Large intestine (tissue), 12 donors: Measurements from ENCODE around the gene EDA. TPM values are rescaled to one million over a fixed set of nuclear protein-coding genes. Genes with fewer than 3 reads are reported as not detected.

Experiments used
- DNase-seq, 2 donors: peaks; one replicate each; pipeline versions ENCODE4 v3.0.0 to v3.0.0-alpha.2; 2013
- H3K27ac ChIP-seq: one replicate; pipeline ENCODE4 v1.5.1; 2013; ENCODE audit warnings: low read length
- H3K27me3 ChIP-seq: 2 replicates; pipeline ENCODE4 v1.6.1; 2013; ENCODE audit warnings: low read length; ENCODE audit not compliant: control insufficient read depth, insufficient read depth
- H3K36me3 ChIP-seq: 2 replicates; pipeline ENCODE4 v1.6.1; 2013; ENCODE audit warnings: low read length; ENCODE audit not compliant: control insufficient read depth, insufficient read depth
- H3K4me1 ChIP-seq: one replicate; pipeline ENCODE4 v1.6.1; 2013; ENCODE audit warnings: low read length; ENCODE audit not compliant: control insufficient read depth, insufficient read depth
- H3K4me3 ChIP-seq: one replicate; pipeline ENCODE4 v1.5.1; 2013; ENCODE audit warnings: low read length
- H3K9me3 ChIP-seq: one replicate; pipeline ENCODE4 v1.6.1; 2013; ENCODE audit warnings: mild to moderate bottlenecking, low read depth, low read length, moderate library complexity; ENCODE audit not compliant: control insufficient read depth
- WGBS: methylation state at CpG from one replicate; pipeline ENCODE4 v1.1.5; 2013; ENCODE audit warnings: low lambda C conversion rate; ENCODE audit not compliant: insufficient coverage; 5-methylcytosine and 5-hydroxymethylcytosine counted together
- long read RNA-seq, 11 donors: transcript quantifications; one replicate each; lab custom pipeline, GENCODE V29; 2026
- polyA plus RNA-seq: library from polyadenylated mRNA; unstranded; fragments of 120-200 nt; gene quantifications from one replicate; pipeline ENCODE4 v1.2.1, GENCODE V29; 2013

EDA gene
- polyA plus RNA-seq = 25.1 TPM
- long read RNA-seq, donor 1, full-length matches to known transcripts = 3 of 3 reads
- long read RNA-seq, donor 1, partial matches to known transcripts = 0 of 3 reads
- long read RNA-seq, donor 1, other reads (novel, unspliced or antisense) = 0 of 3 reads
- long read RNA-seq, donor 2, full-length matches to known transcripts = 15 of 15 reads
- long read RNA-seq, donor 2, partial matches to known transcripts = 0 of 15 reads
- long read RNA-seq, donor 2, other reads (novel, unspliced or antisense) = 0 of 15 reads
- long read RNA-seq, donor 3, full-length matches to known transcripts = 8 of 18 reads
- long read RNA-seq, donor 3, partial matches to known transcripts = 10 of 18 reads
- long read RNA-seq, donor 3, other reads (novel, unspliced or antisense) = 0 of 18 reads
- long read RNA-seq, donor 4, full-length matches to known transcripts = 2 of 2 reads
- long read RNA-seq, donor 4, partial matches to known transcripts = 0 of 2 reads
- long read RNA-seq, donor 4, other reads (novel, unspliced or antisense) = 0 of 2 reads
- long read RNA-seq, donor 5, full-length matches to known transcripts = 3 of 3 reads
- long read RNA-seq, donor 5, partial matches to known transcripts = 0 of 3 reads
- long read RNA-seq, donor 5, other reads (novel, unspliced or antisense) = 0 of 3 reads
- long read RNA-seq, donor 6, full-length matches to known transcripts = 3 of 3 reads
- long read RNA-seq, donor 6, partial matches to known transcripts = 0 of 3 reads
- long read RNA-seq, donor 6, other reads (novel, unspliced or antisense) = 0 of 3 reads
- long read RNA-seq, donor 7, full-length matches to known transcripts = 9 of 9 reads
- long read RNA-seq, donor 7, partial matches to known transcripts = 0 of 9 reads
- long read RNA-seq, donor 7, other reads (novel, unspliced or antisense) = 0 of 9 reads
- long read RNA-seq, donor 8, full-length matches to known transcripts = 6 of 6 reads
- long read RNA-seq, donor 8, partial matches to known transcripts = 0 of 6 reads
- long read RNA-seq, donor 8, other reads (novel, unspliced or antisense) = 0 of 6 reads
- long read RNA-seq, donor 9, full-length matches to known transcripts = 10 of 15 reads
- long read RNA-seq, donor 9, partial matches to known transcripts = 5 of 15 reads
- long read RNA-seq, donor 9, other reads (novel, unspliced or antisense) = 0 of 15 reads
- long read RNA-seq, donor 10, partial matches to known transcripts = 0 of 3 reads
- long read RNA-seq, donor 10, other reads (novel, unspliced or antisense) = 0 of 3 reads
- long read RNA-seq, donor 11, partial matches to known transcripts = 5 of 5 reads
- long read RNA-seq, donor 11, other reads (novel, unspliced or antisense) = 0 of 5 reads

DNA sequence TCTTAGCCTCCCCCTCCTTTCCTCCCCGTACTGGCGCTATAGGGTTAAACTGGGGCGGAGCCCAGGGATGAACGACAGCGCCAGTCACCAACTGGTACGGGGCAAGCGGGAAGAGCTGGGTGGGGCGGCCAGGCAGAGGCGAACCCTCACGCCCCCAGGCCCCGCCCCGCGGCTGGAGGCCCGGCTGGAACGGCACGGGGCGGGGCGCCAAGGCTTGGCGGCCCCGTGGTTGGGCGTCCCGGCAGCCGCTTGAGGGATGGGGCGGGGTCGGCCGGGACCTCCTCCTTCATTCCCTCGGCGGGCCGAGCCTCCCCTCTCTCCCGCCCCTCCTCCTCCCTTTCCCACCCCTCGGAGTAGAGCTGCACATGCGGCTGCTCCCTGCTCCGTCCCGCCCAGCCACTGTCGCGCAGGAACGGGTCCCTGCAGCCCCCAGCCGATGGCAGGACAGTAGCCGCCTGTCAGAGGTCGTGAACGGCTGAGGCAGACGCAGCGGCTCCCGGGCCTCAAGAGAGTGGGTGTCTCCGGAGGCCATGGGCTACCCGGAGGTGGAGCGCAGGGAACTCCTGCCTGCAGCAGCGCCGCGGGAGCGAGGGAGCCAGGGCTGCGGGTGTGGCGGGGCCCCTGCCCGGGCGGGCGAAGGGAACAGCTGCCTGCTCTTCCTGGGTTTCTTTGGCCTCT, at the start of gene EDA:
EDA (plus strand) TSS at position 335 of the 678 bp plus-strand sequence.
- H3K36me3 ChIP-seq = no peaks in the 10 kb centered on the region
- no peaks in the 10 kb centered on the region for H3K9me3 ChIP-seq
- peaks cover 20% of the 10 kb centered on the region for H3K4me1 ChIP-seq
- H3K4me3 ChIP-seq = peak within 1 kb of the TSS; percentile 55
- DNase-seq = peak; percentile 88 to 92
- no peaks in the 10 kb centered on the region for H3K27me3 ChIP-seq
- peak within 1 kb of the TSS; percentile 92 for H3K27ac ChIP-seq
- no CpG with 5 or more reads among the region's 56 CpGs for WGBS

DNA sequence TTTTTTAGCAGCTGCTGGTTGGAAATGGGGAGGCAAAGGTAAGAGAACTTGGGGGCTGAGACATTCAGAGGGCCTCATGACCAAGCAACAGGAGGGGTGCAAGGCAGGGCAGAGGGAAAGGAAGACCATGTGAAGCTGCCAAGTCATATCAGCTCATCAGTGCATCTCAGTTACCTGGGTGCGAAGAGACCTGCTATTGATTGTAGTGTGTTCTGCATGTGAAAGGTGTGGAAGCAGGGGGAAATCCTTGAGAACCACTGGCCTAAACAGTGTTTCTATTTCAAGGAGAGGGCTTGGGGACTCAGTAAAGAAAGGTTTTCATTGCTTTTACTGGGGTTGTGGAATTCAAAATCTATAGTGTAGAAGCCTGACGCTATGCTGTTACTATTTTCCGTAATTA, 47.1 kb upstream of the EDA start:
- no peak for DNase-seq
- Histone ChIP-seq H3K27ac (no peak overlapping the region), H3K27me3 (no peaks in the 10 kb centered on the region), H3K36me3 (no peaks in the 10 kb centered on the region), H3K9me3 (no peaks in the 10 kb centered on the region), H3K4me1 (peaks cover 9% of the 10 kb centered on the region), H3K4me3 (no peak overlapping the region)
- WGBS = no CpG with 5 or more reads among the region's 3 CpGs

DNA sequence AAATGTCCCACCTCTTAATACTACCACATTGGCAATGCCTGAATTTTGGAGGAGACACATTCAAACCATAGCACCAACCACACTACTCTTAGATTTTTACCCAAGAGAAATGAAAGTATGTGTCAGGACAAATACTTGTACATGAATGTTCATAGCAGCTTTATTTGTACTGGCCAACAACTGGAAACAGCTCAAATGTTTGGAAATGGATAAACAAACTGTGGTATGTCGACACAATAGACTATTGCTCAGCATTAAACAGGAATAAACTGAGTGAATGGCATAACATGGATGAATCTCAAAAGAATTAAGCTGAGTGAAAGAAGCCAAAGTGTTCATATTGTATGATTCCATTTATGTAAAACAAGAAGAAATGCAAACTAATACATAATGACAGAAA, 18.5 kb upstream of the EDA start:
- no peaks in the 10 kb centered on the region for H3K4me1 ChIP-seq
- H3K27me3 ChIP-seq = no peaks in the 10 kb centered on the region
- DNase-seq = no peak
- no peaks in the 10 kb centered on the region for H3K9me3 ChIP-seq
- no peak overlapping the region for H3K4me3 ChIP-seq
- H3K36me3 ChIP-seq = no peaks in the 10 kb centered on the region
- WGBS = no CpG with 5 or more reads among the region's 1 CpG
- H3K27ac ChIP-seq = no peak overlapping the region

DNA sequence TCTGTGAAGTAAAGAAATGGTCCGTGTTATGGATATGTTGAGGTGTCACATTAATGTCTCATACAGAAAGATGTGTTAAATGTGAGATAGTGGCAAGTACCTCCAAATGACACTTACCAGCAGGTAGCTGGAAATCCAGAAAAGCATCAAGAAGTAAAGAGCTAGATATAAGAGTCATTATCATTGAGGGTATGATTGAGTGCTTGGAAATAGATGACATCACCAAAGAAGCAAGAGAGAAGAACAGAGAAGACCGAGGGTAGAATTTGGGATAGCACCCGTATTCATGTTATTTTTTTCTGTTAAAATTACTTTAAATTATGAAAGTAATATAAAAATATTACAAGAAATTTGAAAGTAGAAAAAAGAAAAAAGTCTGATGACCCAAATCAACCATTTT, 15.7 kb upstream of the EDA start:
- peaks cover 13% of the 10 kb centered on the region for H3K4me1 ChIP-seq
- no peak for DNase-seq
- H3K27me3 ChIP-seq = no peaks in the 10 kb centered on the region
- no peak overlapping the region for H3K27ac ChIP-seq
- WGBS = 93% methylated on average over 3 of the region's 3 CpGs
- H3K9me3 ChIP-seq = no peaks in the 10 kb centered on the region
- no peak overlapping the region for H3K4me3 ChIP-seq
- no peaks in the 10 kb centered on the region for H3K36me3 ChIP-seq

DNA sequence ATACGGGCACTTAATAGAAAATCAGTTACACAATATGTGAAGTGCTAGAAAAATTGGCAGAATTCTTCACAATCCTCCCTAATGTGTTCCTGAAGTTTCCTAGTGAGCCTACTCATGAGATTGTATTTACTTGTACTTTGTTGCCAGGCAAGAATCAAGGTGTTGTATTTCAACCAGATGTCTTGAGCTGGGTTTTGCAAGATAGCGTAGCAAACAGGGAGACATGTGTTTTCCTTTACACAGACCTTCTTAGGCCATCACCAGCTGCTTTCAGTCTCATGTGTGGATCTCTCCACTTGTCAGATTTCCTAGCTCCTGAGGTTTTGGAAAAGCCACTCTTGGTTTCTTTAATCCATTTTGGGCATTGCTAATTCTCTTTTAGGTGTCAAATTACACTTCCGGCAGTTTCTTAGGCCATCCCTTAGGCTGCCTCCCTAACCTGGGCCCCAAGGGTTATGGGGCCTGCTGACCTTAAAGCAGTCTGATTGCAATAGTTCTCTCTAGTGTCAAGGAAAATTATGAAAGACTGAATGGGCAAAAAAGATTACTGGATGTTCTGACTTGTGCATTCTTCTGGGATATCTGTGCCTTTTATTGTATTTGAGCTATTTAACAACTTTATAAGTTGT, 12.2 kb upstream of the EDA start:
- H3K27ac ChIP-seq = peak overlapping the region; percentile 87
- H3K27me3 ChIP-seq = no peaks in the 10 kb centered on the region
- no peaks in the 10 kb centered on the region for H3K36me3 ChIP-seq
- no CpG with 5 or more reads among the region's 3 CpGs for WGBS
- H3K4me3 ChIP-seq = no peak overlapping the region
- DNase-seq = peak; percentile 29 to 75
- H3K9me3 ChIP-seq = no peaks in the 10 kb centered on the region
- peaks cover 24% of the 10 kb centered on the region for H3K4me1 ChIP-seq

DNA sequence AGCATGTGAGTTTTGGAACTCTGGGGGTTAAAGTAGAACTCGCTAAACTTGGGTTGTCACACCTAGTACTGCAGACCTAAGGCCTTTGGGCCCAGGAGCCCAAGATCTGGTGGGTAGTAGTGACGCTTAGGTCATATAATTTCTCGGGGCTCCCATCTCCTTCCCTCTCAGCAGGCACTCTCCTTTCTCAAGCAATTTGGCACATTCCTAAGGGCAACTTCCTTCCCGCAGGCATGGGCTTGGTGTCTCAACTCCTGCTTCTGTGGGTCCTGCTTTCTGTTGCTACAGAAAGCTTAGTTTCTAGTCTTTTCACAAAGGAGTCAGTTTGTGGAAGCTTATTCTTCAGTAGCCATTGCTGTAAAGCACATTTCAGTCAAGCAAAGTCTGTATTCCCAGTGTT, 10.4 kb upstream of the EDA start:
- Histone ChIP-seq H3K27ac (peak overlapping the region; percentile 87), H3K9me3 (no peaks in the 10 kb centered on the region), H3K27me3 (no peaks in the 10 kb centered on the region), H3K36me3 (no peaks in the 10 kb centered on the region), H3K4me1 (peaks cover 24% of the 10 kb centered on the region), H3K4me3 (no peak overlapping the region)
- no peak for DNase-seq
- no CpG with 5 or more reads among the region's 4 CpGs for WGBS

DNA sequence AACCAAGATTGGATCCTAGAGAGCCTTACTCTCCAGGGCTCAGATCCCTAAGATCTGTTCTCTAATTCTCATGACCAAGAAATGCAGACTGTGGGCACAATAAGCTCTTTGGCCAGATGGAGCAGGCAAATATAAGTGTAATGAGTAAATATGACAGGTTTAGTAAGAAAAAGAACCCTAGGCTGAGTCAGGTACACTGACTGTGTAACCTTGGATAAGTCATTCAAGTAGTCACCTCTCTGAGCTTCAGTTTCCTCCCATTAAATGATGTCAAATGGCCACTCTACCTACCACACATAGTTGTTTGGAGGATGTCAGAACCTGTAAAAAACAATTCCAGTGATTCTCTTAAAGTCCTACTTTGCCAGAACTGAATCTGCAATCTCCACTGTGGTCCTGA, 8.3 kb upstream of the EDA start:
- no peak for DNase-seq
- no peaks in the 10 kb centered on the region for H3K36me3 ChIP-seq

DNA sequence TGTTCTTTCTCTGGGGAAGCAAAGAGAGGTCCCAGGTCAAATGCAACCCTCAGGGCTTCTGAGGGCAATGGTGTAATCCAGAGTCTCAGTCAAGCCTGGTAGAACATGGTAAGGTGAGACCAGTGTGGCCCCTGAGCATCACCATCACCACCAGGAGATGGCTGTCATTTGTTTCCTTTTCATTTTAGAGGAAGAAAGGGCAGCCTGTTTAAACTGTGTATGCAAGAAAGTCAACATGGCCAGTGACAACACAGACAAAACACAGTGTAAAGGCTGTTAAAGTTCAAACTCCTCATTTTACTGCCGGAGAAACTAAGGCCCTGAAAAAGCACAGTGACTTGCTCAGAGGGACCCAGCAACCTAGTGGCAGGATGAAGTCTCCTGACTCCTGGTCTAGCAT, 2.0 kb upstream of the EDA start:
- no peak overlapping the region for H3K4me3 ChIP-seq
- H3K27me3 ChIP-seq = no peaks in the 10 kb centered on the region
- no peaks in the 10 kb centered on the region for H3K9me3 ChIP-seq
- peak overlapping the region; percentile 78 for H3K27ac ChIP-seq
- DNase-seq = peak in 1 of 2 donors; percentile 60
- peaks cover 20% of the 10 kb centered on the region for H3K4me1 ChIP-seq
- no peaks in the 10 kb centered on the region for H3K36me3 ChIP-seq
- no CpG with 5 or more reads among the region's 1 CpG for WGBS

More for the DNA sequence above, 8.3 kb upstream of the EDA start:
- H3K4me1 ChIP-seq = peaks cover 29% of the 10 kb centered on the region
- no peaks in the 10 kb centered on the region for H3K9me3 ChIP-seq
- no peak overlapping the region for H3K27ac ChIP-seq
- H3K4me3 ChIP-seq = no peak overlapping the region
- no peaks in the 10 kb centered on the region for H3K27me3 ChIP-seq

DNA sequence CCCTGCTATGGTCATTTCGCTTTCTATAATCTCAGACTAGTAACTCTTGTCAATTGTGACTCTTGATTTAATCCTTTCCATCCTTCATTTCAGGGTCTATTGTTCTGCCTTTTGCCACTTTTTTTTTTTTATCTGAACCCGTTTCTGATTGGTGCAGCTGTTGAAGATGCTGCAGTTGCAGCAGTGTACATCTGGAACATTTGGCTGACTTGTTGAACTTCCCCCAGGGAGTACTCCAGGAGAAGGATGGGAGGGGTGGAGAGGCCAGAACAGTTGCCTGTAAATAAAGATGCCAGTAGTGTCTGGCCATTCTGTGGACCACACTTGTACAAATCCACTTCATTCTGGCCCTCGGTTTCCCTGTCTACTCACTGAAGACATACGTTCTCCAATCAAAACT, 1.0 kb upstream of the EDA start:
- peak overlapping the region; percentile 78 for H3K27ac ChIP-seq
- H3K27me3 ChIP-seq = no peaks in the 10 kb centered on the region
- WGBS = 80% methylated on average over 1 of the region's 4 CpGs
- DNase-seq = no peak
- H3K9me3 ChIP-seq = no peaks in the 10 kb centered on the region
- H3K4me1 ChIP-seq = peaks cover 20% of the 10 kb centered on the region
- no peak overlapping the region for H3K4me3 ChIP-seq
- H3K36me3 ChIP-seq = no peaks in the 10 kb centered on the region
